GM10266 (cell line): ENCODE measurements around the gene MEIS3.

Experiments
- DNase-seq: peaks from one replicate; pipeline ENCODE4 v3.0.0; 2012; ENCODE audit errors: extremely low spot score
- CTCF ChIP-seq: IDR thresholded peaks from 2 replicates; pipeline ENCODE4 v1.5.1; 2012; ENCODE audit warnings: mild to moderate bottlenecking, low read depth; ENCODE audit not compliant: control insufficient read depth, insufficient read depth; ENCODE audit errors: missing control alignments

MEIS3 gene

GRCh38 chr19:47428177-47428894 is 9.0 kb upstream of the MEIS3 start:
- peak; percentile 95 for DNase-seq
- no peak for TF ChIP-seq CTCF

- DNase-seq = peak; percentile 87
- TF ChIP-seq CTCF = peak; percentile 90
These were observed 8.2 kb upstream of the MEIS3 start for GRCh38 chr19:47427241-47428176.

- TF ChIP-seq CTCF = no peak
- no peak for DNase-seq
These were observed 4.0 kb upstream of the MEIS3 start for GRCh38 chr19:47423203-47423882.

GRCh38 chr19:47422417-47423163 is 3.3 kb upstream of the MEIS3 start:
- no peak for DNase-seq
- no peak for TF ChIP-seq CTCF

- TF ChIP-seq CTCF = no peak
- no peak for DNase-seq
These were observed 2.6 kb upstream of the MEIS3 start for GRCh38 chr19:47421844-47422395.

- no peak for DNase-seq
- TF ChIP-seq CTCF = no peak
These were observed 2.0 kb upstream of the MEIS3 start for GRCh38 chr19:47421244-47421786.
